ENCODE data around the gene ZNF462.
"Not testable (repeated sequence)": the region's sequence is repeated elsewhere in the genome, so short reads cannot be mapped to it uniquely, and the experiment has no call there.

The ZNF462 gene, protein sequence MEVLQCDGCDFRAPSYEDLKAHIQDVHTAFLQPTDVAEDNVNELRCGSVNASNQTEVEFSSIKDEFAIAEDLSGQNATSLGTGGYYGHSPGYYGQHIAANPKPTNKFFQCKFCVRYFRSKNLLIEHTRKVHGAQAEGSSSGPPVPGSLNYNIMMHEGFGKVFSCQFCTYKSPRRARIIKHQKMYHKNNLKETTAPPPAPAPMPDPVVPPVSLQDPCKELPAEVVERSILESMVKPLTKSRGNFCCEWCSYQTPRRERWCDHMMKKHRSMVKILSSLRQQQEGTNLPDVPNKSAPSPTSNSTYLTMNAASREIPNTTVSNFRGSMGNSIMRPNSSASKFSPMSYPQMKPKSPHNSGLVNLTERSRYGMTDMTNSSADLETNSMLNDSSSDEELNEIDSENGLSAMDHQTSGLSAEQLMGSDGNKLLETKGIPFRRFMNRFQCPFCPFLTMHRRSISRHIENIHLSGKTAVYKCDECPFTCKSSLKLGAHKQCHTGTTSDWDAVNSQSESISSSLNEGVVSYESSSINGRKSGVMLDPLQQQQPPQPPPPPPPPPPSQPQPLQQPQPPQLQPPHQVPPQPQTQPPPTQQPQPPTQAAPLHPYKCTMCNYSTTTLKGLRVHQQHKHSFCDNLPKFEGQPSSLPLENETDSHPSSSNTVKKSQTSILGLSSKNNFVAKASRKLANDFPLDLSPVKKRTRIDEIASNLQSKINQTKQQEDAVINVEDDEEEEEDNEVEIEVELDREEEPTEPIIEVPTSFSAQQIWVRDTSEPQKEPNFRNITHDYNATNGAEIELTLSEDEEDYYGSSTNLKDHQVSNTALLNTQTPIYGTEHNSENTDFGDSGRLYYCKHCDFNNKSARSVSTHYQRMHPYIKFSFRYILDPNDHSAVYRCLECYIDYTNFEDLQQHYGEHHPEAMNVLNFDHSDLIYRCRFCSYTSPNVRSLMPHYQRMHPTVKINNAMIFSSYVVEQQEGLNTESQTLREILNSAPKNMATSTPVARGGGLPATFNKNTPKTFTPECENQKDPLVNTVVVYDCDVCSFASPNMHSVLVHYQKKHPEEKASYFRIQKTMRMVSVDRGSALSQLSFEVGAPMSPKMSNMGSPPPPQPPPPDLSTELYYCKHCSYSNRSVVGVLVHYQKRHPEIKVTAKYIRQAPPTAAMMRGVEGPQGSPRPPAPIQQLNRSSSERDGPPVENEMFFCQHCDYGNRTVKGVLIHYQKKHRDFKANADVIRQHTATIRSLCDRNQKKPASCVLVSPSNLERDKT (N-terminal part only)

DNA sequence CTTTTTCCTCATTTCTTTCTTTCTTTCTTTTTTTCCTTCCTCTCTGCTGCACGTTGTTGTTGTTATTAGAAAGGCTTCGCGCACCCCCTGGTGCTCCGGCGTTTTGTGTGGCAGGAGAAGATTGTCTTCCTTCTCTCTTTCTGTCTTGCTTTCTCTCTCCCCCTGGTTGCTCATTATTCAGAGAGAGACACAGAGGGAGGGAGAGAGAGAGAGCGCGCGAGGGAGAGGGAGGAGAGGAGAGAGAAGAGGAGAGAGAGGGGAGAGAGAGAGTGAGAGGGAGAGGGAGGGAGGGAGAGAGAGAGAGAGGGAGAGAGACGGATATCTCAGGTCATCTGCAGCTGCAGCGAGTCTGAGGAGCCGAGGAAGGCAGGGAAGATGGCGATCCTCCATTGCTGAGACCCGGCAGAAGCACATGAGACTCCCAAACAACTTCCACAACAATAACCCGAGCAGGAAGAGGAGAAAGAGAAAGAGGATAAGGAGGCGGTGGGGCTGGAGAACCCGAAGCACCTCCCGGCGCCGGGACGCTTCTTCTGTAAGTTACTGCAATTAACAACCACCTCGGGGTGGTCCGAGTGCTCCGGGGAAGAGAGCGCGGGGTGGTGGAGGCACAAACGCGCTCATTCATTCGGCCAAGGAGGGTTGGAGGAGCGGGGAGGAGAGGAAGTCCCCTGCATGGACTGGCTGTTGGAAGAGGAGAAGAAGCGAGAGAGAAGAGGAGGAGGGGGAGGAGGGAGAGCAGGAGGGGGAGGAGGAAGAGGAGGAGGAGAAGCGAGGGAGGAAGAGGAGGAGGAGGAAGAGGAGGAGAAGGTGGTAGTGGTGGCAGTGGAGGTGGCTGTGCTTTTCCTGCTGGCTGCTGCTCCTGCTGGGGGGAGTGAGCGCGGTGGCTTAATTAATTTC, at the start of gene ZNF462:
ZNF462 (plus strand) TSS at position 346 of the 900 bp plus-strand sequence. CDS start 60,218 bp downstream, outside the sequence.
- peak; percentile 30 for FAIRE-seq

DNA sequence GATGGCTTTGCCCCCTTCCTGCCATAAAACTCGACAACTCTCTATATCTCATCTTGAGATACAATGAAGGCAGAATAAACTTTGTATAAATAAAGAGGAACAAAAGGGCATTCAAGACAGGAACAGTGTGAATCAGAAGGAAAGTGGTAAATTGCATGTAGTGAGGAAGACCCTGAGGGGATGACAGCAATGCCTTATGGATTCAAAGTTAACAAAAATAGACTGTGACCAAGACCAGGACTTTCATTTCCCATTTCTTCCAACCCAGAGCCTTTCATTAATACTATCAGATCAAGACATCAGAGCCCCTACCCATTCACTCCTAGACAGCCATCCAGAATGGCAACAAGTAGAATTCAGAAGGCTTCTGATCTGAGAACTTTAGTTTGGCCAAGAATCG, 46.4 kb upstream of the ZNF462 start:
- no peak for DNase-seq (ENCODE audit: low spot score)

More for the DNA sequence above, at the start of gene ZNF462:
- DNase-seq (ENCODE audit: low spot score): peak; percentile 32

DNA sequence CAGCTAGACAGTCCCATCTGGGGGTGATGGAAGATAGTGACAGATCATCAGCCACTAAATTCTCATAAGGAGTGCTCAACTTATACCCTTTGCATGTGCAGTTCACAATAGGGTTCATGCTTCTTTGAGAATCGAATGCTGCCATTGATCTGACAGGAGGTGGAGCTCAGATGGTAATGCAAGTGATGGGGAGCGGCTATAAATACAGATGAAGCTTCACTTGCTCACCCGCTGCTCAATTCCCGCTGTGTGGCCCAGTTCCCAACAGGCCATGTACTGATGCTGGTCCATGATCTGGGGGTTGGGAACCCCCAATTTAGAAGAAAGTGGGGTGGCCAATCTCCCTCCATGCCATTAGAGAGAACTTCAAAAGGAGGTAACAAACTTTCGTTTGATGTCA, 44.9 kb upstream of the ZNF462 start:
- no peak for FAIRE-seq

More for the DNA sequence above, 46.4 kb upstream of the ZNF462 start:
- FAIRE-seq: no peak

DNA sequence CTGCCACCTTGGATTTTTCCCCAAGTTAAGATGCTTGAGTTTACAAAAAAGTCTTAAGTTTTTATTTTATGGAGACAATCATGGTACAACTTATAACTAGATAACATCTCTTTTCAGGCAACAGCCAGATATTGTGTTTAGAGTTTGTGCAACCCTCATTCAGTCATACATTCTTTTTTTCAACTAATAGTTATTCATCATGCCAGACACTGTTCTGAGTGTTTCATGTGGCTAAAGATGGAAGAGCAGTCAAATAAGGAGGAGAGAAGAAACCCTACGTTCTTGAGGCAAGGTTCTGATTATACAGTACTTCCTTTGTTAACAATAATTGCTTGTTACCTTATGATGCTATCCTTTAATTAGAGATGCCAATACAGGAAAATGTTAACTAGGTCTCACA, 42.1 kb upstream of the ZNF462 start:
- no peak for FAIRE-seq

More for the DNA sequence above, 44.9 kb upstream of the ZNF462 start:
- no peak for DNase-seq (ENCODE audit: low spot score)

DNA sequence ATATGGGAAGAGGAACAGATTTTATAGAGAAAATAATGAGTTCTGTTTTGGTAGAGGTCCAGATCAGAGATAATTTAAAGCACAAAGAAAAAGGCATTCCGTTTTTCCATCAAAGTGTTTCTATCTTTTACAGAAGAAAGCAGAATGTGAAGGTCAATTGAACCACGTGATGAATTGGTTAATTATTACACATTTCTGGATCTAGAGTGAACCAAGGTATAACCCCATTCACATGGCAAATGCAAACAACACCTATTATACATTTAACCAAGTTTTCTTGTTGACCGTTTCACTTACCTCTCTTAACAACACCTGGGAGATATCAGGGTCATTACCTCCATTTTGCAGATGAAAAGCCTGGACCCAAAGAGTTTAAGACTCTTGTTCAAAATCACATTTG, 34.9 kb upstream of the ZNF462 start:
- FAIRE-seq (no peak), DNase-seq (ENCODE audit: low spot score) (no peak)

More for the DNA sequence above, 42.1 kb upstream of the ZNF462 start:
- no peak for DNase-seq (ENCODE audit: low spot score)

DNA sequence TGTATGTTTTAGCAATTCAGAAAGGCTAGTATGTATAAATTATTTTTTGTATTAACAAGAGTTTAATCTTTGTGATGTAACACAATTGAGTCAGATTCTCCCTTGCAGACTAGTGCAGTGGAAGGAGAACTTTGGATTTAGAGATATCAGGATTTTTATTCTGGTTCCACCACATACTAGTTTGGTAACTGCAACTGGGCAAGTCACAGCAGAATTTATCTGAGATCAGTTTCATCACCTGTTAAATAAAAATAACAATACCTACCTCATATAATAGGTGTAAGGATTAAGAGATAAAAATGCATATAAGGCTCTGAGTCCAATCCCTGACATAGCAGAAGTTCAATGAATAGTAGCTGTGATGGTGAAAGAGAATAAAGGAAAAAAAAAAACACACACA, 34.0 kb upstream of the ZNF462 start:
- DNase-seq (ENCODE audit: low spot score) (no peak), FAIRE-seq (no peak)

DNA sequence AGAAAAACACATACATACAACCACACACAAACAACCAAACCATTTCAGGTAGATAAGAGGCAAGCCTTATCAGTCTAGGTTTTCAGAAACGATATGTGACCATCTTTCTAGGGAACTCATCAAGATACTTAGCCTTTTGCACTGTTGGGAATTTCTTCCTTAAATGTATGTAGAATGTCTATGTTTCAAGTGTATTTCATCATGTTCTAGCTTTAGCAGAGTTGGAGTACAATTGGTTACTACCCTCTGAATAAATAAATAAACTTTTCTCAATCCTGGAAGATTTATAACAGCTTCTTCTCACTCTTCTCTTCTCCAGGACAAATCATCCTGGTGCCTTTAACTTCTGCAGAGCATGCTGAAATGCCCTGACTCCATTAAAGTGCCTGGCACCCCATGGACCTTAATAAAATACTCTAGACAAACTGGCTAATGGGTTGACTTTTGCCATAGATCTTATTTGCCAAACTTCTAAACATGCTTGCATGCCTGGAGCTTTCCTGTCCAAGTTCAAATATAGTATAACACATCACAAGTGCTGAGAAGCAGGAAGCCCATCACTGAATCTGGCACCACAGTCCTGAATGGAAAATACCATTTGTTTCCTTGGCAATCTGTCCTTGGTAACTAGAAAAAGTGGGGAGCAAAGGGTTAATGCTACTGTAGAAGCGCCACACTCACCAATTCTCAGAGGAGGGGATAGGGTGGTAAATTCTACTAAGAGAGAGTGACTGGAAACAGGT, 33.1 kb upstream of the ZNF462 start:
- DNase-seq (ENCODE audit: low spot score): no peak
- FAIRE-seq: no peak

DNA sequence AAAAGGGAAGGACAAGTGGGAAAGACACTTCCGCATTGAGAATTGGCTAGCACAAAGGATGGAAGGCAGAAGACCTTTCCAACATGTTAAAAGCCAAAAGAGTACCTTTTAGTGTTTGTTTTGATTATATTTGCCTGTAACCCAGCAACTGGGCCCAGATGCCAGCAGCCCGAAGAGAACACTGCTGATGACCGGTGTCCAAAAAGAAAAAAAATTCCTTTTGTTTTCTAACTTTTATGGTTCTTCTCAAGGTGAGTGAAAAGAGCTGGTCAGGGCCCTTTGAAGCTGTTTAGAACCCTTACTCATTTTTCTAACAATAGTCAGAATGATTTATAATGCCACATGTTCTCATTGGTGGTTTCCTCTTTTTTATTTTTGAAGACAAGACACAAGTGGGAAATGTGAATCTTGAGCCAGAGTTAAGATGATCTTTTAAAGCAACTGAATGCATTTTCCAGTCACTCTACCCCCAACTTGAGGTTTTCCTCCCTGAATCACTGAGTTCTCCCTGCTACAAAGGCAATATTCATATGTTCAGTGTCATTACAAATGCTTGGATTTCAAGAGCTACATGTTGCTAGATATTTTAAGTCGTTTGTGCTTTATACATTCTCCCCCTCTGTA, 32.3 kb upstream of the ZNF462 start:
- DNase-seq (ENCODE audit: low spot score) (peak; percentile 5), FAIRE-seq (no peak)

DNA sequence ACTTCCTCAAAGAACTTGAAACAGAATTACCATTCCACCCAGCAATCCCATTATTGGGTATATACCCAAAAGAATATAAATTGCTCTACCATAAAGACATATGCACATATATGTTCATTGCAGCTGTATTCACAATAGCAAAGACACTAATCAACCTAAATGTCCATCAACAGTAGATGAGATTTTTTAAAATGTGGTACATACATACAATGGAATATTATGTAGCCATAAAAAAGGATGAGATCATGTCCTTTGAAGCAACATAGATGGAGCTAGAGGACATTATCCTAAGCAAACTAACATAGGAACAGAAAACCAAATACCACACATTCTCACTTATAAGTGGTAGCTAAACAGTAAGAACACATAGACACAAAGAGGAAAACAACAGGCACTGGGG, 28.1 kb upstream of the ZNF462 start:
- FAIRE-seq (no peak), DNase-seq (ENCODE audit: low spot score) (no peak)

DNA sequence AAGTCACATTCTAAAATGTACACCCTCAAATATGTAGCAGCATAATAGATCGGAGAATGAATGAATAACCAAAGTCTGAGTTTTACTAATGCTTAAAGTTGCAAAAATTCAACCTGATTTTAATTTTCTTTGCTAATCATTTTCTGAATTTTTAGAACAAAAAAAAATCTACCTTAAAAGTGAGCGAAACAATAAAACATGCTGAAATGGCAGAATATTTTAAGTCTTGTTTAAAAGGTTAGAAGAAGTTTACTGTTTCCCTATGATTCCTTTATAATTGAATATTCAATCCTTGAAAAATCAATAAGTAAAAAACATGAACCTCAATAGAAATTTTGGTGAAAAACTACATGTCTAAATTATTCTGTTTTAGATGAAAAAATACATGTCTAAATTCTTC, 27.1 kb upstream of the ZNF462 start:
- DNase-seq (ENCODE audit: low spot score): no peak
- FAIRE-seq: no peak

DNA sequence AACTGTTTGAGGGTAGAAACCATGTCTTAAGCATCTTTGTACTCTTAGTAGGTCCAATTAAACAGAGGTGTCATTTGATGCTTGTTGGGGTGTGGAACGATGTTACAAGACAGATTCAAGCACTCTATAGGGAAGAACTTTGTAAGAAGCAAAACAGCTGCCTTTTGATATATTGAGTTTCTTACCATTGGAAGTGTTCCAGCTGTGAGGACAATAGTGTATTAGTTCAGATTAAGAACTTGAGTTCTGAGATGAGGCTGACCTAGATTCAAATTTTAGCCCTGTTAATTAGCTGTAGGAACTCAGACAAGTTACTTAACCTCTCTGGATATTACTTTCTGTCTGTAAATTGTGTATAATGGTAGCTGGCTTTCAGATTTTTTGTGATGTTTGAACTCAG, 19.6 kb upstream of the ZNF462 start:
- DNase-seq (ENCODE audit: low spot score) (no peak), FAIRE-seq (no peak)

DNA sequence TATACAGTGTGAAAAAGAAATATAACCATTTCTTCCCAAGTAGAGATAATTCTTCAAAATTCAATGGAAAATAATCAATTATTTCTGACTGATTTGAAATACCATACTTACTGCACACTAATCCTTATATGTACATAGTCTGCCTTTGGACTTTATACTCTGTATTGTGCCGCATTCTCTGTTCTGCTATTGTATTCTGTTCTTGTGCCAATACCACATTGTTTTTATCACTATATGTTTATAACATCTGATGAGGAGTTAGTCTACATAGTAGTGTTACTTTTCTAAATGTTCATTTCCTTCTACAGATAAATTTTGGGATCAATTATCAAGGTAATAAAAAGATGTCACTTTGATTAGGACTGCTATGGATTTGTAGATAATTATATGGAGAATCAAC, 16.7 kb upstream of the ZNF462 start:
- FAIRE-seq (no peak), DNase-seq (ENCODE audit: low spot score) (no peak)

DNA sequence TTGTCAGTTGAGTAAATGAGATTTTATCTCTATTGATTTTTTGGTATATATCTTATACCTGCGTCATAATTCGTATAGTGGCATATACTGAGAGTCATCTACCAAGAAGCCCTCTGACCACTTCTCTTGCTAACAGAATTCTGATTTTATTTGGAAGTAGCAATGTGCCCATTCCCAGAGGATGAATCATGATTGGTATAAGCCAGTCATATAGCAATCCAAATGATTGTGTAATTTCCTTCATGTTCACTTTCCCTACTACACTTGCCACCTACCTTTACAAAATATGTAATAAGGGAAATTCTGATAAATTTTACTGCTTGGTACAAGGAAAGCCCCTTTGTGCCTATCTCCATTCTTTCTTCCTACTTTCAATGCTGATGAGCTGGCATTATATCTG, 16.1 kb upstream of the ZNF462 start:
- FAIRE-seq (no peak), DNase-seq (ENCODE audit: low spot score) (peak; percentile 25)

DNA sequence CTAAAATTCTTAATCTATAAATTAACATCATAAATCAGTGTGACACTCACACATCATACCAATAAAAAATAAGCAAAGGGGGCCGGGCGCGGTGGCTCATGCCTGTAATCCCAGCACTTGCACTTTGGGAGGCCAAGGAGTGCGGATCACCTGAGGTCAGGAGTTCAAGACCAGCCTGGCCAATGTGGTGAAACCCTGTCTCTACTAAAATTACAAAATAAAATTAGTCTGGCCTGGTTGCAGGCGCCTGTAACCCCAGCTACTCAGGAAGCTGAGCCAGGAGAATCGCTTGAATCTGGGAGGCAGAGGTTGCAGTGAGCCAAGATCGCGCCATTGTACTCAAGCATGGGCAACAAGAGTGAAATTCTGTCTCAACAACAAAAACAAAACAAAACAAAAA, 11.3 kb upstream of the ZNF462 start:
- not testable (repeated sequence) for FAIRE-seq; DNase-seq (ENCODE audit: low spot score)

DNA sequence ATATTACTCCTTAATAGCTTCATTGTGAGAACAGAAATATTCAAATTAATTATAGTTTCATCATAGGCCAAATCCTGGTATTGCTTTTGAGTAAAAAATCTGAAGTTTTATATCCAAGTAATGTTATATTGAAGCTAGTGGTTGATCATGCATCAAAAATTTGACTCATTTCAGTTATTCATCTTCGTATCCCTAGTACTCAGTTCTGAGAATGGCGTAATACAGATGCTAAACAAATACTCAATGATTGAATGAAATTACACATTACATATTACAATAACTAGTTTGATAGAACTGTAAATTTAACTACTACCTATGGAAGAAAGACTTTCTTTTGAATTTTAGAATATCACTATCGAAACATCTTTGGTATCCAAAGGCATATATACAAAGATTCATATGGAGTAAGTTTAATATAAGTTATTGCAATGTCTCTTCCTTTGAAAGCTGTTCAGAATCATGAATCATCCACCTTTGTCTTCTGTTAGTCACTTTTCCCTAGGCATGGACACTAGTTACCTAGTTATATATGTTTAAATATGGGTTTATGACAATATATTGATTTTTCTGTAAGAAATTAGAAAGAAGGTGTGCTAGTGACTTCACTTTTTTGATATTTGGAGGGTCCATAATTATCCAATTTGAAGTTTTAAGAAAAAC, 5.0 kb upstream of the ZNF462 start:
- no peak for DNase-seq (ENCODE audit: low spot score)
- FAIRE-seq: no peak

DNA sequence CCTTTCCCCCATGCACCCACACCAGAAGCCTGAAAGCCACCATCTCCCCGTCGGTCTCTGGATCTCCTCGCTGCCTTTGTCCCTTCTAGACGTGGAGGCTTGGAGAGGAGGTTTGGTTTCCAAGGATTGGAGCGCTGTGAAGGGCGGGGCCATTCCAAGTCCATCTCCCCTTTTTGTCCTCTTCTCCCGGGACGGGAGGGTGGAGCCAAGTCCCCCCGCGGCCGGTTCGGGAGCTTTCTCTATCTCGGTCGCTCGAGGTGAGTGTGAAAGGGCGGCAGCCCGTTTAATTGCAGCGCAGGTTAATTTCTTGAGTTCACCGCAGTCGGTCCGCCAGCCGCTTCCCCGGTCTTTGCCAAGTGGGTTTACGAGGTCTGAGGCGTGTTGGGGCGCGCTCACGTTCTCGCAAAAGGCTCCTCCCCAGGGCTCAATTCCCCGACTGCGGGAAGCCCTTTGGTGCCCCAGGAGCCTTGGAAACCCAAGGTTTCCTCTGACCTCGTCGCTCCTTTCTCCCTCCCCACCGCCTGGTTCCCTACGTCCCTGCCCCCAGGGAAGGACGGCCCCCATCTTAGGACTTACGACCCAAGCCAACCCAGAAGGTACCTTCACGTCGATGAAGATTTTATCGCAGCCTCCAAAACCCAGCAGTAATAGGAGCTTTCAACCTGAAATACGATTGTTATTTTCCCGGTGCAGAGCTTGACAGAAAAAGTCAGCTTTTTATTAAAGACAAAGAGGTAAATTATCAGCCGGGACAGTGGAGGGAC, 2.8 kb upstream of the ZNF462 start:
- FAIRE-seq: no peak
- DNase-seq (ENCODE audit: low spot score): peak; percentile 69

DNA sequence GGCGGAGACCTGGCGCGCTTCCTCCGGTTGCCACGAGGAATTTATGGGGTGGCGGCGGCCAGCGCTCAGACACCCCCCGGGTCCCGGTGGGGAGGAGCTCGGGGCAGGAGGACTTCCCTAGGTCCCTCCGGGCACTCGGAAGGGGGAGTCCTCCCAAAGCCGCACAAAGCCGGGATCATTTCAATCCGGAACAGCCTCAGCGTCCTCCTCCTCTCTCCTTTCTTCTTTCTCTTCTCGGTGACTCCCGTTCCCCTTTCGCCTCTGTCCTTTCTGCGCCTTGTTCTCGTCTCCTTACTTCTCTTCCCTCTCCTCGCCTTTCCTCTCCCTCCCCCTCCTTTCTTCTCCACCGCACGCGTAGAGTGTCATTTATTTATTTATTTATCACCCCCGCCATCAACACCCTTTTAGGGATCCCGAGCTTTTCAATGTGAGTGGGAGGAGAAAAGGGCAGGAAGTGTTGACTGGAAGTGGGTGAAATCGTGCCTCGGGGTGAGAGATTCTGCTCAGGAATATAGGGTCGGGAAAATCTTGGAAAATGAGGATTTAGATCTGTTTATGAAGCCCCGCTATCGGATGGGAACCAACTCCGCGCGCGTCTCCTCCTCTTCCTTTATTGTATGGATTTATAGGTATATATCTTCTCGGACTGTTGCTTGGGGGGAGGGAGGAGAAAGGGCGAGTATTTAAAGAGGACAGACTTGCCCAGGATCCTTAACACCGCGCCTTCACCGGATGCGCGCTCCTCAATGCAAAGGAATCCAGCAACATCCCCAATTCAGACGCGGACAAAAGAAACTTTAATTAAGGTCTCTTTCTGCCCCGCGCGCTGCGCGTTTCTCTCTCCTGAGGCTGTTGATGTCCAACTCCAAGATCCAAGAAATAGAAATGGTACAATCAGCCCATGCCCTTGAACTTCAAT, 2.0 kb upstream of the ZNF462 start:
- DNase-seq (ENCODE audit: low spot score): peak; percentile 38
- no peak for FAIRE-seq
